Neural cell (in vitro differentiated cells): ENCODE results near the gene OR10V1. TPM values are rescaled to one million over a fixed set of nuclear protein-coding genes. Genes with fewer than 3 reads are reported as not detected.

Experiments used
- H2AFZ ChIP-seq: fragments of 200-600, 300-800 bp; sonication (generic), shearing (Covaris generic); 2 replicates; pipeline ENCODE4 v1.6.0; 2014; ENCODE audit warnings: low read depth, mild to moderate bottlenecking, antibody characterized with exemption, low read length, moderate library complexity
- H3F3A ChIP-seq: fragments of 200-600 bp; shearing (Covaris generic); 2 replicates; pipeline ENCODE4 v1.6.1; 2016; ENCODE audit warnings: mild to moderate bottlenecking, moderate library complexity, mixed read lengths, antibody characterized with exemption, low read length; ENCODE audit not compliant: insufficient read depth, poor library complexity, severe bottlenecking
- H3K27ac ChIP-seq: fragments of 200-600, 300-800 bp; sonication (generic), shearing (Covaris generic); 2 replicates; pipeline ENCODE4 v1.5.1; 2014; ENCODE audit warnings: mild to moderate bottlenecking, low read length, moderate library complexity
- H3K27me3 ChIP-seq: fragments of 300-800, 200-600 bp; sonication (generic), shearing (Covaris generic); 2 replicates; pipeline ENCODE4 v1.6.0; 2014; ENCODE audit warnings: mild to moderate bottlenecking, low read depth, low read length, moderate library complexity; ENCODE audit not compliant: insufficient read depth
- H3K36me3 ChIP-seq: fragments of 300-800, 200-600 bp; sonication (generic), shearing (Covaris generic); 2 replicates; pipeline ENCODE4 v1.5.1; 2014; ENCODE audit warnings: mild to moderate bottlenecking, antibody characterized with exemption, low read length, moderate library complexity; ENCODE audit not compliant: insufficient read depth
- H3K4me2 ChIP-seq: fragments of 300-800, 200-600 bp; sonication (generic), shearing (Covaris generic); 2 replicates; pipeline ENCODE4 v1.6.0; 2014; ENCODE audit warnings: mild to moderate bottlenecking, low read length
- H3K4me3 ChIP-seq: fragments of 300-800, 200-600 bp; sonication (generic), shearing (Covaris generic); 2 replicates; pipeline ENCODE4 v1.5.1; 2014; ENCODE audit warnings: mild to moderate bottlenecking, low read length, moderate library complexity
- H3K79me2 ChIP-seq: fragments of 200-600 bp; shearing (Covaris generic); replicated peaks from 2 replicates; pipeline ENCODE4 v1.6.0; 2014; ENCODE audit warnings: mild to moderate bottlenecking, low read length, moderate library complexity; ENCODE audit not compliant: insufficient read depth
- H3K9ac ChIP-seq: fragments of 300-800, 200-600 bp; sonication (generic), shearing (Covaris generic); 2 replicates; pipeline ENCODE4 v1.6.1; 2016; ENCODE audit warnings: mild to moderate bottlenecking, low read length, mixed read lengths
- H3K9me2 ChIP-seq: fragments of 200-600 bp; shearing (Covaris generic); 2 replicates; pipeline ENCODE4 v1.6.1; 2016; ENCODE audit warnings: mild to moderate bottlenecking, low read length, mixed read lengths; ENCODE audit not compliant: insufficient read depth
- H3K9me3 ChIP-seq: fragments of 200-600, 300-800 bp; sonication (generic), shearing (Covaris generic); 2 replicates; pipeline ENCODE4 v1.6.1; 2016; ENCODE audit warnings: mild to moderate bottlenecking, mixed run types, low read length, moderate library complexity, mixed read lengths
- H4K20me1 ChIP-seq: fragments of 200-600 bp; shearing (Covaris generic); 2 replicates; pipeline ENCODE4 v1.6.1; 2016; ENCODE audit warnings: mild to moderate bottlenecking, mixed run types; ENCODE audit not compliant: insufficient read depth
- EP300 ChIP-seq: fragments of 450-650 bp; conservative IDR thresholded peaks from 2 replicates; pipeline ENCODE4 v1.6.1; 2014; ENCODE audit warnings: antibody characterized with exemption, mild to moderate bottlenecking, moderate library complexity; ENCODE audit not compliant: poor library complexity, severe bottlenecking
- EZH2 ChIP-seq: fragments of 200-600, 300-800 bp; shearing (Covaris generic), sonication (generic); IDR thresholded peaks from 2 replicates; pipeline ENCODE4 v1.6.1; 2014; ENCODE audit warnings: antibody characterized with exemption, low read length, borderline replicate concordance, mild to moderate bottlenecking; ENCODE audit not compliant: insufficient read depth, poor library complexity, severe bottlenecking
- MXI1 ChIP-seq: fragments of 450-650 bp; conservative IDR thresholded peaks from 2 replicates; pipeline ENCODE4 v1.6.1; 2014; ENCODE audit warnings: antibody characterized with exemption, mild to moderate bottlenecking; ENCODE audit not compliant: poor library complexity, severe bottlenecking
- POLR2AphosphoS5 ChIP-seq: IDR thresholded peaks from 2 replicates; pipeline ENCODE4 v1.6.1; 2012
- RAD21 ChIP-seq: fragments of 450-650 bp; conservative IDR thresholded peaks from 2 replicates; pipeline ENCODE4 v1.6.1; 2014; ENCODE audit warnings: antibody characterized with exemption, mild to moderate bottlenecking, moderate library complexity
- SMC3 ChIP-seq: fragments of 450-650 bp; conservative IDR thresholded peaks from 2 replicates; pipeline ENCODE4 v1.6.1; 2014; ENCODE audit warnings: antibody characterized with exemption, mild to moderate bottlenecking, moderate library complexity; ENCODE audit not compliant: poor library complexity
- TAF1 ChIP-seq: IDR thresholded peaks from 2 replicates; pipeline ENCODE4 v1.6.1; 2012; ENCODE audit warnings: low read depth
- polyA plus RNA-seq: library from polyadenylated mRNA; depleted of rRNA; stranded (reverse); fragments of >200 nt; gene quantifications from 2 replicates; pipeline ENCODE4 v1.2.3, GENCODE V29; 2014
- TF ChIP-seq, protein P1 (sequence below): IDR thresholded peaks from 2 replicates; pipeline ENCODE4 v1.6.1; 2012; ENCODE audit warnings: borderline replicate concordance
- TF ChIP-seq, protein P2 (sequence below): fragments of 450-650 bp; IDR thresholded peaks from 2 replicates; pipeline ENCODE4 v1.5.1; 2014; ENCODE audit warnings: antibody characterized with exemption, mild to moderate bottlenecking, moderate library complexity; ENCODE audit not compliant: poor library complexity, severe bottlenecking

OR10V1 gene
- polyA plus RNA-seq, 1 donor from 2014 or later, result not detected

DNA sequence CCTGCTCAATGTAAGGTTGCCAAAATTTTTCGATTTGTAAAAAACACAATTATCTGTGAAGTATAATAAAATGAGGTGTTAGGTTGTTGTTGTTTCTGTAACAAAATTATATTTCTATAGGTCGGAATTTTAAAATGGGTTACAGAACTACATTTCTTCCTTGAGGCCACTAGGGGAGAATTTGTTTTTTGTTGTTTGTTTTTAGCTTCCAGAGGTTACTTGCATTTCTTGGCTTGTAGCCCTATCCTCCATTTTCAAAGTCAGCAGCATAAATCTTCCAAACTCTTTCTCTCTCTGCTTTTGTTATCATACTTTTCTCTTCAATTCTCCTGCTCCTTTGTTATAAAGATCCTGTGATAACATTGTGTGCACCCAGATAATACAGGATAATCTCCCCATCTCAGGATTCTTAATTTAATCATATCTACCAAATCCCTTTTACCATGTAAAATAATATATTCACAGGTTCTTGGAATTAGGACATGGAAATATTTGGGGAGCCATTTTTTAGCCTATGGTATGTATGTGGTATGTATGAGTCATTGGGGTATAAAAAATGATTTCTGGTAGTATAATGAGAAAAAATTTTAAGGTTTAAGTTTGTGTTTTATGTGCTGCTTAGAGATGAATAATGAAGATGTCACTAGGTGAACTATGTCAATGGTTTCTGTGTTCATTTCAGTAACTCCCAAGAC is 35.4 kb downstream of the OR10V1 start:
- no peaks in the 10 kb centered on the region for H4K20me1 ChIP-seq
- H3K4me2 ChIP-seq, result no peak overlapping the region
- H2AFZ ChIP-seq, result no peak overlapping the region
- no peak for TF ChIP-seq EP300
- no peak for TF ChIP-seq MXI1
- TF ChIP-seq SMC3, result no peak
- TF ChIP-seq, protein P1, sequence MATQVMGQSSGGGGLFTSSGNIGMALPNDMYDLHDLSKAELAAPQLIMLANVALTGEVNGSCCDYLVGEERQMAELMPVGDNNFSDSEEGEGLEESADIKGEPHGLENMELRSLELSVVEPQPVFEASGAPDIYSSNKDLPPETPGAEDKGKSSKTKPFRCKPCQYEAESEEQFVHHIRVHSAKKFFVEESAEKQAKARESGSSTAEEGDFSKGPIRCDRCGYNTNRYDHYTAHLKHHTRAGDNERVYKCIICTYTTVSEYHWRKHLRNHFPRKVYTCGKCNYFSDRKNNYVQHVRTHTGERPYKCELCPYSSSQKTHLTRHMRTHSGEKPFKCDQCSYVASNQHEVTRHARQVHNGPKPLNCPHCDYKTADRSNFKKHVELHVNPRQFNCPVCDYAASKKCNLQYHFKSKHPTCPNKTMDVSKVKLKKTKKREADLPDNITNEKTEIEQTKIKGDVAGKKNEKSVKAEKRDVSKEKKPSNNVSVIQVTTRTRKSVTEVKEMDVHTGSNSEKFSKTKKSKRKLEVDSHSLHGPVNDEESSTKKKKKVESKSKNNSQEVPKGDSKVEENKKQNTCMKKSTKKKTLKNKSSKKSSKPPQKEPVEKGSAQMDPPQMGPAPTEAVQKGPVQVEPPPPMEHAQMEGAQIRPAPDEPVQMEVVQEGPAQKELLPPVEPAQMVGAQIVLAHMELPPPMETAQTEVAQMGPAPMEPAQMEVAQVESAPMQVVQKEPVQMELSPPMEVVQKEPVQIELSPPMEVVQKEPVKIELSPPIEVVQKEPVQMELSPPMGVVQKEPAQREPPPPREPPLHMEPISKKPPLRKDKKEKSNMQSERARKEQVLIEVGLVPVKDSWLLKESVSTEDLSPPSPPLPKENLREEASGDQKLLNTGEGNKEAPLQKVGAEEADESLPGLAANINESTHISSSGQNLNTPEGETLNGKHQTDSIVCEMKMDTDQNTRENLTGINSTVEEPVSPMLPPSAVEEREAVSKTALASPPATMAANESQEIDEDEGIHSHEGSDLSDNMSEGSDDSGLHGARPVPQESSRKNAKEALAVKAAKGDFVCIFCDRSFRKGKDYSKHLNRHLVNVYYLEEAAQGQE, result no peak
- TF ChIP-seq RAD21, result no peak
- no peak for TF ChIP-seq EZH2
- TF ChIP-seq POLR2AphosphoS5, result no peak
- no peak overlapping the region for H3K27ac ChIP-seq
- H3F3A ChIP-seq, result no peaks in the 10 kb centered on the region
- no peaks in the 10 kb centered on the region for H3K9me2 ChIP-seq
- no peaks in the 10 kb centered on the region for H3K36me3 ChIP-seq
- H3K79me2 ChIP-seq, result no peaks in the 10 kb centered on the region
- no peaks in the 10 kb centered on the region for H3K27me3 ChIP-seq
- H3K4me3 ChIP-seq, result no peak overlapping the region
- no peaks in the 10 kb centered on the region for H3K9me3 ChIP-seq
- H3K9ac ChIP-seq, result no peak overlapping the region

DNA sequence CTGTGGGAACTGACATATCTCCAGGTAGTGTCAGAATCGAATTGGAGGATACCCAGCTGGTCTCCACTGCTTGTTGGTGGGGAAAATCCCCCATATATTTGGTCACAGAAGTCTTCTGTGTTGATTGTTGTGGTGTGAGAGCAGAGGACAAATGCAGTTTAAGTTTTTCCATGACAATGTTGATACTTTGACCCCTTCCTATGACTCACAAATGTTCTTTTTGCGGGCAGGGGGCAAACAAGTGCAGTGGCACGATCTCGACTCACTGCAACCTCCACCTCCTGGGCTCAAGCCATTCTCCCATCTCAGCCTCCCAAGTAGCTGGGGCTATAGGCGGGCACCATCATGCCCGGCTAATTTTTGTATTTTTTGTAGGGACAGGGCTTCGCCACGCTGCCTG is 37.4 kb downstream of the OR10V1 start:
- Histone ChIP-seq H3K9me3 (no peaks in the 10 kb centered on the region), H3K36me3 (no peaks in the 10 kb centered on the region)

More for the DNA sequence above, 37.4 kb downstream of the OR10V1 start:
- Histone ChIP-seq H3K4me2 (no peak overlapping the region), H3K9ac (no peak overlapping the region), H3K27me3 (no peaks in the 10 kb centered on the region), H3F3A (no peaks in the 10 kb centered on the region), H3K79me2 (no peaks in the 10 kb centered on the region), H2AFZ (no peak overlapping the region), H4K20me1 (no peaks in the 10 kb centered on the region), H3K27ac (no peak overlapping the region), H3K4me3 (no peak overlapping the region), H3K9me2 (no peaks in the 10 kb centered on the region)
- TF ChIP-seq RAD21 (no peak), TAF1 (no peak), POLR2AphosphoS5 (no peak), EZH2 (no peak), MXI1 (no peak), EP300 (no peak), SMC3 (no peak)
- TF ChIP-seq, protein P1, result no peak
- TF ChIP-seq, protein P2, sequence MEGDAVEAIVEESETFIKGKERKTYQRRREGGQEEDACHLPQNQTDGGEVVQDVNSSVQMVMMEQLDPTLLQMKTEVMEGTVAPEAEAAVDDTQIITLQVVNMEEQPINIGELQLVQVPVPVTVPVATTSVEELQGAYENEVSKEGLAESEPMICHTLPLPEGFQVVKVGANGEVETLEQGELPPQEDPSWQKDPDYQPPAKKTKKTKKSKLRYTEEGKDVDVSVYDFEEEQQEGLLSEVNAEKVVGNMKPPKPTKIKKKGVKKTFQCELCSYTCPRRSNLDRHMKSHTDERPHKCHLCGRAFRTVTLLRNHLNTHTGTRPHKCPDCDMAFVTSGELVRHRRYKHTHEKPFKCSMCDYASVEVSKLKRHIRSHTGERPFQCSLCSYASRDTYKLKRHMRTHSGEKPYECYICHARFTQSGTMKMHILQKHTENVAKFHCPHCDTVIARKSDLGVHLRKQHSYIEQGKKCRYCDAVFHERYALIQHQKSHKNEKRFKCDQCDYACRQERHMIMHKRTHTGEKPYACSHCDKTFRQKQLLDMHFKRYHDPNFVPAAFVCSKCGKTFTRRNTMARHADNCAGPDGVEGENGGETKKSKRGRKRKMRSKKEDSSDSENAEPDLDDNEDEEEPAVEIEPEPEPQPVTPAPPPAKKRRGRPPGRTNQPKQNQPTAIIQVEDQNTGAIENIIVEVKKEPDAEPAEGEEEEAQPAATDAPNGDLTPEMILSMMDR, result no peak
